GM18907 (cell line): ENCODE measurements around the gene FOXO4.
"Not testable (repeated sequence)": the region's sequence is repeated elsewhere in the genome, so short reads cannot be mapped to it uniquely, and the experiment has no call there.

Experiments
- ATAC-seq: cut with Tn5 transposase; IDR thresholded peaks from one replicate; pipeline ENCODE4 v1.9.1; 2021; ENCODE audit warnings: mild to moderate bottlenecking, moderate library complexity; ENCODE audit not compliant: unreplicated experiment

Gene FOXO4, protein sequence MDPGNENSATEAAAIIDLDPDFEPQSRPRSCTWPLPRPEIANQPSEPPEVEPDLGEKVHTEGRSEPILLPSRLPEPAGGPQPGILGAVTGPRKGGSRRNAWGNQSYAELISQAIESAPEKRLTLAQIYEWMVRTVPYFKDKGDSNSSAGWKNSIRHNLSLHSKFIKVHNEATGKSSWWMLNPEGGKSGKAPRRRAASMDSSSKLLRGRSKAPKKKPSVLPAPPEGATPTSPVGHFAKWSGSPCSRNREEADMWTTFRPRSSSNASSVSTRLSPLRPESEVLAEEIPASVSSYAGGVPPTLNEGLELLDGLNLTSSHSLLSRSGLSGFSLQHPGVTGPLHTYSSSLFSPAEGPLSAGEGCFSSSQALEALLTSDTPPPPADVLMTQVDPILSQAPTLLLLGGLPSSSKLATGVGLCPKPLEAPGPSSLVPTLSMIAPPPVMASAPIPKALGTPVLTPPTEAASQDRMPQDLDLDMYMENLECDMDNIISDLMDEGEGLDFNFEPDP

DNA sequence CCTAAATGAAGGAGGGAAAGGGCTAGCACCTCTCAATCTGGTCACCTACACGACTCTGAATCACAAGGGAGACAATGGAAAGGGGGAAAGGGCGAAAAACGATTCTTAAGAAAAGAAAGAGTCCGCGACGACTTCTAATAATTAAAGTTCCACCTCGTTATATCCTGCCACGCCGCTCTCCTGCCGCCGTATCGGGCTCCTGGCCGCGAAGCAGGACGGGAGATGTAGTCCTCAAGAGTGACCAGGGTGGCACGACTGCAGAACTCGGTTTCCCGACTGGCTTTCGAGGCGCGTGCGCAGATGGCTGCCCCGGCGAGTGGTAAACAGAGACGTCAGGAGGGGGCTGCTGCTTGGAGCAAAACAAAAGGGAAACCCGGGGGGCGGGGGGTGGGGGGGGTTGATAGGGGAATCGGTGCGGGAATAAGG, at the start of gene FOXO4:
FOXO4 (plus strand) TSS at position 297 of the 426 bp plus-strand sequence. CDS start 678 bp downstream, outside the sequence.
- ATAC-seq = peak; percentile 85

DNA sequence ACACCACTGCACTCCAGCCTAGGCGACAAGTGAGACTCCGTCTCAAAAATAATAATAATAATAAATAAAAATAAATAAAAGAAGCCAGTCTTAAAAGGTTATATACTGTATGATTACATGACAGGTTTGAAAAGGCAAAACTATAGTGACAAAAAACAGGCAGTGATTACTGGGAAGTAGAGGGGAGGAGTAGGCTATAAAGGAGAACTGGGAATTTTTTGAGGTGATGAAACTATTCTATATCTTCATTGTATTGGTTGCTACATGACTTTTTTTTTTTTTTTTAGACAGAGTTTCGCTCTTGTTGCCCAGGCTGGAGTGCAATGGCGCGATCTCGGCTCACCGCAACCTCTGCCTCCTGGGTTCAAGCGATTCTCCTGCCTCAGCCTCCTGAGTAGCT, 47.8 kb upstream of the FOXO4 start:
- not testable (repeated sequence) for ATAC-seq

GRCh38 chrX:71052721-71053120, 42.9 kb upstream of the FOXO4 start:
- ATAC-seq = no peak

DNA sequence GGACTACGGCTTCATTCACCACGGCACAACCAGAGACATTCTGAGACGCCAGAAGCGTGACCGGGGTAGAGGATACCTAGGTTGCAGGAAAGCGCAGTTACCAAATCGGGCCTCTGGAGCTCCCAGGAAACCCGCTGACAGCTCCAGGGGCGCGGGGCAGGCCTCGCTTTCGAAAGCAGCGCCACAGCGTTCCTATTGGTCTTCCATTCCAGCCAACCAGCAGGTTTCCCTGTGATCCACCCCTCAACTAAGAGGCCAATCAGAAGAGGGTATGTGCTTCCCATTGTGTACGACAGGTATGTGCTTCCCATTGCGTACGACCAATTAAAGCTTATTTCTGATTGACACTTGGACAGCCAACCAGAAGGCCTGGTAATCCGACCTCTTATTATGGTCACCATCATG, 42.4 kb upstream of the FOXO4 start:
- no peak for ATAC-seq

DNA sequence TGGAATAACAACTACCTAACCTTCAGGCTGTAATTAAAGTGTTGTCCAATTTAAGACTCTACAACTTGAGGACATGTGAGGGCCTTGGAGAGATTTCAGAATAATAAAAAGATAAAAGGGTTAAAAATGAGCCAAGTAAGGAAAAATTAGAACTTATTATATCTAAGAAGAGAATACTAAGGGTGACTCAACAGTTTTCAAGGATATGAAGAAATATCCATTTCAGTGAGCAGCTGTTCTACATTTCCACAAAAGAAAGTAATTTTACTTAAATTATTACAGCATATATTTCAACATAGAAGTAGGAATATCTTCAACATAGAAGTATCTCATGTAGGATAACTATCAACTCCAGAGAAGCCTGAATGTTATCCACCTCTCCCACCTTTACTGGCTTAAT, 38.8 kb upstream of the FOXO4 start:
- no peak for ATAC-seq

GRCh38 chrX:71057848-71058530, 37.7 kb upstream of the FOXO4 start:
- no peak for ATAC-seq

DNA sequence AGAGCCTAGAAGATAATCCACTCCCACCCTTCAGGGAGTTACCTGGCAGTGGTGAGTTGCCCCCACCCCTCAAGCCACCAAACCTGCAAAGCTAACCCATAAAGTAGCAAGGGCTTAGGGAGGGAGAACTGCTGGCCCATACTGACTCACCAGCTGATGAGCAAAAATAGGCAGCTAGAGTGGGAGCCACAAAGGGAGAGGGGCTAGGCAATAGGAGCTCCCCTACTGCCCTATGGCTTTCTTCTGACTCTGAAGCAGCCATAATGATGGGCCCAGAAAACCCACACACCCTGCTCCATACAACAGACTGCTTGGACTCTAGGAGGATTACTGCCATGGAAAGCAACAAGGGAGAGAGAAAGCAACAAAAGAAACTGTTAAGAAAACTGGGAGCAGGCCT, 35.5 kb upstream of the FOXO4 start:
- ATAC-seq = no peak

DNA sequence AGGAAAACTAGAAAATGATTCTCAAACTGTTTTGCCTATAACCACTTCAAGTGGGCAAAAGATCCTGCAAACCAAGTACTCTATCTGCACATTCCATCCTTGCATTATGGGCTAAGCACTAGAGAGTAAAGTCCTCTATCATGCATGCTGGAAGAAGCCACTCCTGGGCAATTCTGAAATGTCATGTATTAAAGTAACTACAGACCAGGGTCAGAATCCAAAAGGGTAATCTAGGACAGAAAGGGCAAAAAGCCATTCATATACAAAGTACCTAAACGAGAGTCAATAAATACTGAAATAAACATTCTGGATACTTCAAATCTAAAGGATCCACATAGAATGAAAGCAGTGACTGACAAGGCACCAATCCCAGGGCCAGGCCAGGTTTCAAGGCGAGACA, 28.6 kb upstream of the FOXO4 start:
- no peak for ATAC-seq

DNA sequence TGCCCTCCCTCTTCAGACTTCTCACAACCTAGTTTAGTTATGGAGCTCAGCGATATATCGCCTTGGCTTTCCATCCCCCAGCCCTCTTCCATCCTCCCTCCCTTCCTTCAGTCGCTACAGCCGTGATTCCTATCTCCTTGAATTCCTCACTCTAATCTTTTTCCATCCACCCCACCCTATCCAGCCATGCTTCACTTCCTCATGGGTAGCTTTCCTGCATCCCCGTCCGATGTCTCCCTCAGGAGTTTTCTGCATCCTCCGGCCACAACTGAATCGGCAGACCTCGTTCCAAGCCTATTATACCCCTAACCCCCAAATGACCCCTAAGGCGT, 28.0 kb upstream of the FOXO4 start:
- peak; percentile 3 for ATAC-seq

DNA sequence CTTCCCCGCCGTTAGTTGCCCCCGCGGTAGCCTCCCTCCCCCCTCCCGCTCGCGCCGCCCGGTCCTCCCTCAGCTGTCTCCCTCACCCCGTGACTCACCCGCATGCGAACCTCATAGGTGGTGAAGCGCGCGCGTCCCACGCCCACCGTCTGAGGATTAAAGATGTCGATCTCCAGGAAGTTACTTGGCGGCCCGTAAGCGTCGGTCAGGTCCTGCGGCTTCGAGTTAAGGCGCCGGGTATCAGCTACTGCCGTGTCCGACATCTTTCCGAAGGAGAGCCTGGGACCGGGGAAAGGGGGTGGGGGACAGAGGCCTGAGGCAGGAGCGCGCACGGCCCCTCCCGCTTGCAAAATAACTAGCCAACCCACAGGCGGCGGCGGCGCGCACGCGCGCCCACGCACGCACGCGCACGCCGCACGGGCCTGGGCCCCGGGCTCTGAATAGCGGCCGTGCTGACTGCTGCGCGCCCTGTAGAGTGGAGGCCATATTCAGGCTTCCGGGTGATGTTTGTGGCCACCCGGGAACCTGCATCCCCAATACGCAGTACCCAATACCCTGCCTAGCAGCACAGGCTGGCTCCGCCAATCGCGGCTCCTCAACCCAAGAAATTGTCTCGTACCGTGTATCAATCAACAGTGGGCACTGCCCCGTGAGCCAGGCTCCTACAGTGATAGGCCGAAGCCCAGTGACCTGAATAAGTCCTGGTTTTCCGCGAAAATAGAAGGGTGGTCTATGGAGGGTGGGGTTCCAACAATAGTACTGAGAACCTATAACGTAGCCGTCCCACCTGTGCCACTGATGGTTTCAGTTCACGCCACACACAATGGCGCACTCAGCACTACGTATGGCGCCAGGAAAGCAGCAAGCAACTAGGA, 27.4 kb upstream of the FOXO4 start, which contains the start of gene SNX12:
SNX12 (minus strand) TSS at position 291 of the 875 bp plus-strand sequence; CDS start at position 263, 28 bp downstream.
- ATAC-seq = peak; percentile 95

GRCh38 chrX:71070531-71070930, 25.1 kb upstream of the FOXO4 start:
- ATAC-seq = no peak

- ATAC-seq = no peak
Measured at GRCh38 chrX:71081330-71082123, 14.1 kb upstream of the FOXO4 start.

GRCh38 chrX:71082124-71082647, 13.5 kb upstream of the FOXO4 start:
- ATAC-seq = no peak

DNA sequence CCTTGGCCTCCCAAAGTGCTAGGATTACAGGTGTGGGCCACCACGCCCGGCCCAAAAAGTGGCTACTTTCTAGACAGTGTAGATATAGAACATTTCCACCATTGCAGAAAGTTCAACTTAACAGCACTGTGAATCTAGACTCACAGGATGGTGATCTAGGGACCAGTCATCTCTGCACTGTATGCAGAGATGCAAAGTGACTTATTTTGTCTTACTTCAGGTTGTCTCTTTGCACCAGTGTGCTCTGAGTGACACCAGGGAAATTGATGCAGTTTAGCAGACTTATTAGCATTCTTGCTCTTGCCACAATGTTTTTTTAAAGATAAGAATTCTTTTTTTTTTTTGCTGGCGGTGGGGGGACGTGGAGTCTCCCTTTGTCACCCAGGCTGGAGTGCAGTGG, 12.8 kb upstream of the FOXO4 start:
- ATAC-seq = no peak

DNA sequence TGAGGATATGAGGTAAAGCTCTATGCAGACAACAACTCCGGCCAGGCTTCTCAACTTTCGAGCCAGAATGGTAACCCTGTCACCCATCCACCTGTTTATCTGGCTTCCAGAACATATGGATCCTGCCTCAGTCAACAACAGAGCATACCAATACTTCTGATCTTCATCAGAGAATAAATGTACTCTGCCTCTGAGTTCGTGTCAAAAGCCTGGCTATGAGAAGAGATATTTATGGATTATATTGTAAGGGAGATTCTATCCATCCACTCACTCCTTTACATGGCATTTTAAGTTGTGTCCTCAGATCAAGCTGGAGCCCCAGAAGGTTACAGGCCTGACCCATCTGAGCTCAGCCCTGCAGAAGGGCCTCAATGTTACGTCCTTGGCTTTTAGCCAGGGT, 9.8 kb upstream of the FOXO4 start:
- no peak for ATAC-seq

- no peak for ATAC-seq
Measured at GRCh38 chrX:71091263-71091662, 4.4 kb upstream of the FOXO4 start.

- no peak for ATAC-seq
Measured at GRCh38 chrX:71095033-71095432, 618 bp upstream of the FOXO4 start.

- ATAC-seq = no peak
Measured at GRCh38 chrX:71095981-71096759, 519 bp downstream of the FOXO4 start.

- no peak for ATAC-seq
Measured at GRCh38 chrX:71096760-71097032, 1.0 kb downstream of the FOXO4 start.

- peak; percentile 42 for ATAC-seq
Measured at GRCh38 chrX:71098302-71098701, 2.7 kb downstream of the FOXO4 start.
